ENCODE measurements around the gene STRN. TPM values are rescaled to one million over a fixed set of nuclear protein-coding genes. Genes with fewer than 3 reads are reported as not detected.
"Not testable (repeated sequence)": the region's sequence is repeated elsewhere in the genome, so short reads cannot be mapped to it uniquely, and the experiment has no call there.

STRN gene
- total RNA-seq, 1 donor from 2014 or later, result 13.5 TPM

DNA sequence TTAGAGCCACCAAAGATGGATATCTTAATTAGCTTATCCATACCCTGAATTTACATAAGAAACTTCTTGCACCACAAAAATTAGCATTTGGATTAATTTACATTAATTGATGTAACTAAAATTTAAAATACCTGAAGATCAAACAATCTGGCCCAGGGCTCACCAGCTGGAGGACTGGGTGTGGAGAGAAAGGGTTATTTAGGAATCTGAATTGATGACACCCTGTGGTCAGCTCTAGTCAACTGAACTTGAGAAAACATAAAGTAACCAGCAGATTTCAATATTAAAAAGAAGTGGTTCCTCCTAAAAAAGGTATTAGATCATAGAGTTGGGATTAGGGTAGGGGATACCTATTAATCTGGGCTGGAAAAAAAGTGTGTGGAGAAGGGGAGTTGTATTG, 122.5 kb downstream of the STRN start:
- H3K27me3 ChIP-seq (ENCODE audit: control insufficient read depth, insufficient read depth, low read length), result no peaks in the 10 kb centered on the region
- no peak overlapping the region for H3K4me3 ChIP-seq (ENCODE audit: low read depth, low read length)
- no peaks in the 10 kb centered on the region for H3K36me3 ChIP-seq (ENCODE audit: control insufficient read depth, insufficient read depth, low read length)
- no peak for TF ChIP-seq CTCF (IDR thresholded peaks at IDR 0.05; ENCODE audit: insufficient read depth, low read length, poor library complexity, severe bottlenecking)
- no peak for DNase-seq (ENCODE audit: low read depth)

GRCh38 chr2:36839976-36840617, 126.2 kb downstream of the STRN start:
- TF ChIP-seq CTCF (IDR thresholded peaks at IDR 0.05; ENCODE audit: insufficient read depth, low read length, poor library complexity, severe bottlenecking), result no peak
- H3K4me3 ChIP-seq (ENCODE audit: low read depth, low read length), result no peak overlapping the region
- no peak for DNase-seq (ENCODE audit: low read depth)
- no peaks in the 10 kb centered on the region for H3K27me3 ChIP-seq (ENCODE audit: control insufficient read depth, insufficient read depth, low read length)
- H3K36me3 ChIP-seq (ENCODE audit: control insufficient read depth, insufficient read depth, low read length), result no peaks in the 10 kb centered on the region

DNA sequence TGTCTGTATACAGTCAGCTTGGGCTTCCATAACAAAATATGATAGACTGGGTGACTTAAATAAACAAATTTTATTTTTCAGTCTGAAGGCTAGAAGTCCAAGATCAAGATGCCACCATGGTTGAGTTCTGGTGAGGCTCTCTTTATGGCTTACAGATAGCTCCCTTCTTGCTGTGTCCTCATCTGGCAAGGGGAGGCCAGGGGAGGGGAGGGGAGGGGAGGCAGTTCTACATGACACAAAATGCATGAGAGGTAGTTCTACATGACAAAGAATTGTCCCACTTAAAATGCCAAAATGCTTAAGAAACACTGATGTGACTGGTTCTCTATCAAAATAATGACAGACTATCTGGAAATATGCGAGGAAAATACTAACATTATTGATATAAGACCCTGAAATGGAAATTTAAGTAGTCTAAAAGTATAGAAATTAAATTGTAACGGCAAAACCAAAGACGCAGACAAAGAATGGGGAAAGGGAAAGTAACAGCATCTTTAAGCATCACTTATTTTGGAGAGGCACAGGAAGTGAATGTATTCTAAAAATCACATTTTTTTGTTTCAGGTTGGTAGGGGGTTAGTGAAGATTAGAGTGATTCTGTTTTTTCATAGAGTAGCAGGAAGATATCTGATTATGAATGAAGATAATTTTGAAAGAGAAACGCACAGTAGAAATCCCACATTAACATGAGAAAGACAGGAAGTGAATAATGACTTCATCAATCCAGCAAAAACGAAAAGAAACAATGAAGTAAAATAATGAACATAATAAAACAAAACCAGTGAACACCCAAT, 131.4 kb downstream of the STRN start:
- Histone ChIP-seq H3K36me3 (ENCODE audit: control insufficient read depth, insufficient read depth, low read length) (no peaks in the 10 kb centered on the region), H3K27me3 (ENCODE audit: control insufficient read depth, insufficient read depth, low read length) (no peaks in the 10 kb centered on the region), H3K4me3 (ENCODE audit: low read depth, low read length) (no peak overlapping the region)
- TF ChIP-seq CTCF (IDR thresholded peaks at IDR 0.05; ENCODE audit: insufficient read depth, low read length, poor library complexity, severe bottlenecking), result no peak
- DNase-seq (ENCODE audit: low read depth), result no peak

GRCh38 chr2:36834203-36834602, 132.1 kb downstream of the STRN start:
- H3K36me3 ChIP-seq (ENCODE audit: control insufficient read depth, insufficient read depth, low read length), result no peaks in the 10 kb centered on the region
- no peak overlapping the region for H3K4me3 ChIP-seq (ENCODE audit: low read depth, low read length)
- no peaks in the 10 kb centered on the region for H3K27me3 ChIP-seq (ENCODE audit: control insufficient read depth, insufficient read depth, low read length)
- DNase-seq (ENCODE audit: low read depth), result no peak
- no peak for TF ChIP-seq CTCF (IDR thresholded peaks at IDR 0.05; ENCODE audit: insufficient read depth, low read length, poor library complexity, severe bottlenecking)

DNA sequence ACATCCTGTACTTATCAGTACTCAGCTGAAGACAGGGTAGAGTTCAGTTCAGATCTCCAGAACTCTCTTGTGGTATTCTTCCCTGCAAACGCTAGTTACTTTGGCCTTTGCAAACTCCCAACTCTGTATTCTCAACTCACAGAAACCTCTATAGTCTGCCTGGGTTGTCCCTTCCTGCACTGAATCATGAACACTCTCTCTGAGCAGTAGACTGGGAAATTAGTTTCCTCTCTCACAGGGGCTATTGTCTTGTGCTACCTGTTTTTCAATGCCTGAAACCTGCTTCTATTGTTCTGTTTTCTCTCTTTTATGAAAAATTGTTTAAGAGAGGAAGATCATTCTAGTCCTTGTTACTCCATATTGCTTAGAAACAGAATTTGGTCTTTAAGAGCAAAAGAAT, 135.2 kb downstream of the STRN start:
- no peak for TF ChIP-seq CTCF (IDR thresholded peaks at IDR 0.05; ENCODE audit: insufficient read depth, low read length, poor library complexity, severe bottlenecking)
- no peaks in the 10 kb centered on the region for H3K36me3 ChIP-seq (ENCODE audit: control insufficient read depth, insufficient read depth, low read length)
- DNase-seq (ENCODE audit: low read depth), result no peak
- H3K27me3 ChIP-seq (ENCODE audit: control insufficient read depth, insufficient read depth, low read length), result no peaks in the 10 kb centered on the region
- H3K4me3 ChIP-seq (ENCODE audit: low read depth, low read length), result no peak overlapping the region

DNA sequence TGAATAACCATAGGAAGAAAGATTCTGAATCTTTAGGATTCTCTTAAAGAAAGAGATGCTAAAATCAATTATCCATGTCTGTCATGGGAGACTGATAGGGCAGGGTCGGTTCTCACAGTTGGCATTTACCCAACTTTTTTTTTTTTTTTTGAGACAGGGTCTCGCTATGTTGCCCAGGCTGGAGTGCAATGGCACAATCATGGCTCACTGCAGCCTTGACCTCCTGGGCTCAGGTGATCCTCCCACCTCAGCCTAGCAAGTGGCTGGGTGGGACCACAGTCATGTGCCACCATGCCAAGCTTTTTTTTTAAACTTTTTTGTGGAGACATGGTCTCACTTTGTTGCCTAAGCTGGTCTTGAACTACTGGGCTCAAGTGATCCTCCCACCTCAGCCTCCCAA, 141.7 kb downstream of the STRN start:
- not testable (repeated sequence) for H3K36me3 ChIP-seq (ENCODE audit: control insufficient read depth, insufficient read depth, low read length); H3K4me3 ChIP-seq (ENCODE audit: low read depth, low read length); H3K27me3 ChIP-seq (ENCODE audit: control insufficient read depth, insufficient read depth, low read length); DNase-seq (ENCODE audit: low read depth)

All from kidney epithelial cell (primary cell).